K562 (cell line): ENCODE measurements around the gene BCL7C. TPM values are rescaled to one million over a fixed set of nuclear protein-coding genes. Genes with fewer than 3 reads are reported as not detected.

Experiments
- ATAC-seq: fragments of 200-7000 bp; cut with Tn5 transposase; 3 replicates; pipeline ENCODE4 v1.9.1; 2020; ENCODE audit warnings: moderate library complexity
- BruUV-seq: library from RNA; stranded (reverse); fragments of 400-500 nt; replicated peaks from 2 replicates; lab custom pipeline; 2021; lab: Mats Ljungman, UMichigan
- CTCF ChIA-PET: fragments of 300-600 bp; formaldehyde crosslinking; extraction: SDS; loops from one replicate; lab custom pipeline; 2021; ENCODE audit warnings: low intra/inter-chr PET ratio; lab: Yijun Ruan, JAX
- POLR2A ChIA-PET: fragments of 300-600, 350-650 bp; sonication (Branson Sonifier 250); formaldehyde crosslinking; extraction: SDS; loops from one replicate; lab custom pipeline; 2021; ENCODE audit warnings: antibody characterized with exemption, inconsistent platforms; lab: Yijun Ruan, JAX
- DNase-seq, 4 experiments: peaks; one replicate each; pipeline versions ENCODE4 v3.0.0 to v3.0.0-alpha.2; 2011 to 2018; ENCODE audit warnings: low spot score in 3 of 4, mixed read lengths in 3 of 4; ENCODE audit errors: extremely low read depth in 1 of 4
- FAIRE-seq: peaks from 2 replicates; lab custom pipeline; 2011; peaks lifted over from hg19 to GRCh38; lab: Jason Lieb, UNC
- H2AFZ ChIP-seq: 2 replicates; pipeline ENCODE4 v1.6.0; 2011; ENCODE audit warnings: low read depth, low read length, control low read depth, inconsistent platforms
- H3K27ac ChIP-seq: fragments of 200-600 bp; 3 replicates; pipeline ENCODE4 v1.8.0; 2011; ENCODE audit warnings: low read depth, mild to moderate bottlenecking, control low read depth, inconsistent platforms, low read length, moderate library complexity, mixed read lengths; ENCODE audit errors: extremely low read depth
- H3K27me3 ChIP-seq, 2 experiments: fragments of 300-600 bp in 1 of 2; 2 replicates in 1 of 2; 3 replicates in 1 of 2; pipeline versions ENCODE4 v1.6.0 to v1.8.0; 2011; ENCODE audit warnings: inconsistent platforms in 2 of 2, low read length in 2 of 2, mild to moderate bottlenecking in 1 of 2, mixed read lengths in 1 of 2, moderate library complexity in 1 of 2; ENCODE audit not compliant: control insufficient read depth in 2 of 2, insufficient read depth in 2 of 2
- H3K36me3 ChIP-seq: fragments of 300-600 bp; 3 replicates; pipeline ENCODE4 v1.8.0; 2011; ENCODE audit warnings: mild to moderate bottlenecking, low read length, inconsistent platforms; ENCODE audit not compliant: control insufficient read depth, insufficient read depth
- H3K4me1 ChIP-seq, 2 experiments: fragments of 200-600 bp in 1 of 2; replicated peaks in 1 of 2; 2 replicates in 1 of 2; 3 replicates in 1 of 2; pipeline versions ENCODE4 v1.5.1 to v1.8.0; 2011; ENCODE audit warnings: inconsistent platforms in 2 of 2, low read length in 2 of 2, mild to moderate bottlenecking in 1 of 2, mixed read lengths in 1 of 2, moderate library complexity in 1 of 2; ENCODE audit not compliant: control insufficient read depth in 2 of 2, insufficient read depth in 2 of 2
- H3K4me2 ChIP-seq: 2 replicates; pipeline ENCODE4 v1.6.1; 2011; ENCODE audit warnings: low read length, control low read depth, inconsistent platforms, mixed read lengths; ENCODE audit not compliant: insufficient read depth
- H3K4me3 ChIP-seq: fragments of 200-600 bp; sonication (generic), shearing (Covaris generic); 2 replicates; pipeline ENCODE4 v1.5.1; 2016; ENCODE audit warnings: control low read depth, inconsistent platforms
- H3K79me2 ChIP-seq: fragments of 200-600 bp; 3 replicates; pipeline ENCODE4 v1.8.0; 2011; ENCODE audit warnings: low read length, inconsistent platforms; ENCODE audit not compliant: control insufficient read depth, insufficient read depth
- H3K9ac ChIP-seq, 2 experiments: 2 replicates each; pipeline versions ENCODE4 v1.6.0 to v1.6.1; 2011; ENCODE audit warnings: low read depth in 2 of 2, low read length in 2 of 2, control low read depth in 1 of 2, inconsistent platforms in 1 of 2, mild to moderate bottlenecking in 1 of 2, mixed read lengths in 1 of 2; ENCODE audit not compliant: insufficient read depth in 1 of 2
- H3K9me1 ChIP-seq: one replicate; pipeline ENCODE4 v1.6.0; 2011; ENCODE audit warnings: inconsistent platforms, mild to moderate bottlenecking, low read length, moderate library complexity; ENCODE audit not compliant: control insufficient read depth, insufficient read depth
- H3K9me3 ChIP-seq: replicated peaks from 2 replicates; pipeline ENCODE4 v1.5.1; 2011; ENCODE audit warnings: low read depth, low read length, inconsistent platforms; ENCODE audit not compliant: control insufficient read depth, insufficient read depth
- H4K20me1 ChIP-seq: replicated peaks from 2 replicates; pipeline ENCODE4 v1.6.1; 2011; ENCODE audit warnings: low read length, inconsistent platforms, mixed read lengths; ENCODE audit not compliant: control insufficient read depth, insufficient read depth
- ATF3 ChIP-seq, 2 experiments: fragments of 450-650 bp in 1 of 2; sonication (generic) in 1 of 2; formaldehyde crosslinking in 1 of 2; IDR thresholded peaks in 1 of 2; conservative IDR thresholded peaks in 1 of 2; 2 replicates each; pipeline versions ENCODE4 v1.6.1 to v1.8.1; 2016 to 2023; ENCODE audit warnings: mild to moderate bottlenecking in 2 of 2, moderate library complexity in 2 of 2, inconsistent platforms in 1 of 2, missing genetic modification reagents in 1 of 2
- BDP1 ChIP-seq: IDR thresholded peaks from 3 replicates; pipeline ENCODE4 v1.6.1; 2011; ENCODE audit not compliant: insufficient read length, insufficient read depth
- HEY1 ChIP-seq: fragments of 250-450 bp; sonication (Bioruptor Pico); IDR thresholded peaks from 2 replicates; pipeline ENCODE4 v1.5.0; 2020; ENCODE audit warnings: mild to moderate bottlenecking, moderate library complexity, borderline replicate concordance
- MTA2 ChIP-seq: fragments of 450-650 bp; IDR thresholded peaks from 2 replicates; pipeline ENCODE4 v1.6.1; 2016; ENCODE audit warnings: low read depth
- RBM39 ChIP-seq: fragments of 200-400 bp; formaldehyde crosslinking; optimal IDR thresholded peaks from 2 replicates; pipeline ENCODE3; 2018; ENCODE audit warnings: low read depth, low read length
- TFE3 ChIP-seq: fragments of 450-650 bp; formaldehyde crosslinking; IDR thresholded peaks from 2 replicates; pipeline ENCODE4 v1.4.0; 2020; ENCODE audit warnings: mild to moderate bottlenecking, mixed read lengths
- ZNF764 ChIP-seq: fragments of 250-450 bp; sonication (Bioruptor Pico); IDR thresholded peaks from 2 replicates; pipeline ENCODE4 v1.4.0; 2020; ENCODE audit warnings: low read depth, mild to moderate bottlenecking, moderate library complexity
- WGBS: fragments of 100-300 bp; shearing (Covaris generic); methylation state at CpG from one replicate; pipeline ENCODE4 v1.1.6; 2016; ENCODE audit warnings: low coverage, mixed read lengths; ENCODE audit not compliant: insufficient coverage; ENCODE audit errors: missing lambda C conversion rate; 5-methylcytosine and 5-hydroxymethylcytosine counted together
- in situ Hi-C: fragments of 300-500 bp; cut with MboI; formaldehyde crosslinking; loops from 4 replicates; pipeline ENCODE4 v1.15.0; 2018; ENCODE audit warnings: inconsistent platforms, mixed read lengths
- intact Hi-C: fragments of 100-400 bp; cut with micrococcal nuclease; formaldehyde crosslinking; loops from 2 replicates; pipeline ENCODE4 v1.14.2; 2022
- polyA plus RNA-seq, 8 experiments: library from polyadenylated mRNA; depleted of rRNA in 4 of 8; stranded (reverse) in 5 of 8; unstranded in 3 of 8; fragments of >200 nt; fragmentation: Nextera tagmentation in 2 of 8; fragmentation: Illumina TruSeq in 1 of 8; extraction: Ambion mirVana in 2 of 8; extraction: Trizol in 1 of 8; gene quantifications; 2 replicates each; pipeline versions ENCODE4 v1.2.1 to v1.2.3, GENCODE V29; 2011 to 2014; ENCODE audit warnings: inconsistent platforms in 1 of 8, missing spikeins in 1 of 8
- total RNA-seq, 7 experiments: library from RNA; depleted of rRNA in 6 of 7; stranded (reverse); fragments of >200 nt in 6 of 7; fragmentation: Illumina TruSeq in 2 of 7; extraction: Trizol in 2 of 7; gene quantifications; 2 replicates each; pipeline versions ENCODE4 v1.2.1 to v1.2.3, GENCODE V29; 2011 to 2021; ENCODE audit warnings: low replicate concordance in 1 of 7

Gene BCL7C
- total and polyA plus RNA-seq, 9 of the 15 experiments (the other 6 are each of a cell fraction or from before 2014, with no cell fraction given), result 1.7 to 85.8 (median 19.6) TPM

- TF ChIP-seq HEY1, result no peak
- TF ChIP-seq ATF3 (IDR thresholded peaks at IDR 0.05), result no peak
- TF ChIP-seq ATF3 (CRISPR knock-in tag; conservative IDR thresholded peaks at IDR 0.05), result no peak
- no peak for TF ChIP-seq TFE3
- TF ChIP-seq BDP1, result no peak
- TF ChIP-seq, all 486 proteins: peak for 0
Observed at GRCh38 chr16:30841332-30841731, 52.5 kb downstream of the BCL7C start (continued).

- in situ Hi-C loops (loop anchor here (10.0 kb wide), 1 partner anchor 64 kb away; no protein-coding TSS in a partner anchor), intact Hi-C loops (no loop called here)
- FAIRE-seq (no peak), DNase-seq (no peak), ATAC-seq (no peak)
- Histone ChIP-seq H3K9ac (no peak overlapping the region), H2AFZ (no peak overlapping the region), H3K79me2 (no peaks in the 10 kb centered on the region), H3K36me3 (no peaks in the 10 kb centered on the region), H3K4me1 (peaks cover 4 to 15% of the 10 kb centered on the region in 2 experiments; a peak in 3 of 5 replicates), H4K20me1 (no peaks in the 10 kb centered on the region), H3K27me3 (no peaks in the 10 kb centered on the region), H3K27ac (no peak overlapping the region), H3K9me1 (no peaks in the 10 kb centered on the region), H3K4me3 (no peak overlapping the region), H3K9me3 (no peaks in the 10 kb centered on the region), H3K4me2 (no peak overlapping the region)
- 44% methylated on average over 5 of the region's 5 CpGs for WGBS
- TF ChIP-seq MTA2, result no peak
- TF ChIP-seq RBM39, result no peak
- TF ChIP-seq ZNF764 (CRISPR knock-in tag), result no peak
- ChIA-PET CTCF (no interaction called here), POLR2A (no interaction called here)
- BruUV-seq, result no TSS peak
Observed at GRCh38 chr16:30840611-30841010, 53.3 kb downstream of the BCL7C start.
